ENCODE data around the gene TMED1.

DNA sequence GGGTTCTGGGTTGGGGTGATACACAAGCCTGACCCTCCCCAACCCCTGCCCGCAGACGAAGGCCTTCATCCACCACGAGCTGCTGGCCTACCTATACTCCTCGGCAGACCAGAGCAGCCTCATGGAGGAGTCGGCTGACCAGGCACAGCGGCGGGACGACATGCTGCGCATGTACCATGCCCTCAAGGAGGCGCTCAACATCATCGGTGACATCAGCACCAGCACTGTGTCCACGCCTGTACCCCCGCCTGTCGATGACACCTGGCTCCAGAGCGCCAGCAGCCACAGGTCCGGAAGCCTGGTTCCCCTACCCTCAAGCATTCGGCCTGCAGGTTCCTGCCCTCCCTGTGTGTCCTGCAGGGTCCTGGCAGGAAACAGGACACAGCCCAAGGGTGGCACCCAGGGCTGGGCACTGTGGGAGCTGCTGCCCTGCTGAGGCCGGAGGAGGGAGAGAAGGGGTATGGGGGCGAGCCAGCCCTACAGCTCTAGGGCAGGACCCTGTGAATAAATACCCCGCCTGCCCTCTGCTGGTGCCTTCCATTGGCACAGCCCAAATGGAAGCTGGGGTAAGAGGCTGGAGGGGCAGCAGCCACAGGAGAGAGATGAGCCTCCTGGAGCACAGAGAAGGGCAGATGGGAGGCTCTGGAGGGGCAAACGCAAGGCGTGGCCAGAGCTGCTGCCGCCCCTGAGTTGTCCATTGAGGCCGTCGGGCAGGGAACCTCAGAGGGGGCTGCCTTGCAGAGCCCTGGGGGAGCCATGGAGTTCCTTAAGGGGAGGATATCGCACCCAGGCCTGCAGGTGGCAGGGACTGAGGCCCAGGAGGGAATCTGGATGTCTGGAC is 6.8 kb downstream of the TMED1 start:
- TF ChIP-seq, protein P1, sequence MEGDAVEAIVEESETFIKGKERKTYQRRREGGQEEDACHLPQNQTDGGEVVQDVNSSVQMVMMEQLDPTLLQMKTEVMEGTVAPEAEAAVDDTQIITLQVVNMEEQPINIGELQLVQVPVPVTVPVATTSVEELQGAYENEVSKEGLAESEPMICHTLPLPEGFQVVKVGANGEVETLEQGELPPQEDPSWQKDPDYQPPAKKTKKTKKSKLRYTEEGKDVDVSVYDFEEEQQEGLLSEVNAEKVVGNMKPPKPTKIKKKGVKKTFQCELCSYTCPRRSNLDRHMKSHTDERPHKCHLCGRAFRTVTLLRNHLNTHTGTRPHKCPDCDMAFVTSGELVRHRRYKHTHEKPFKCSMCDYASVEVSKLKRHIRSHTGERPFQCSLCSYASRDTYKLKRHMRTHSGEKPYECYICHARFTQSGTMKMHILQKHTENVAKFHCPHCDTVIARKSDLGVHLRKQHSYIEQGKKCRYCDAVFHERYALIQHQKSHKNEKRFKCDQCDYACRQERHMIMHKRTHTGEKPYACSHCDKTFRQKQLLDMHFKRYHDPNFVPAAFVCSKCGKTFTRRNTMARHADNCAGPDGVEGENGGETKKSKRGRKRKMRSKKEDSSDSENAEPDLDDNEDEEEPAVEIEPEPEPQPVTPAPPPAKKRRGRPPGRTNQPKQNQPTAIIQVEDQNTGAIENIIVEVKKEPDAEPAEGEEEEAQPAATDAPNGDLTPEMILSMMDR (IDR thresholded peaks at IDR 0.05): no peak
- TF ChIP-seq POLR2A (IDR thresholded peaks at IDR 0.05): no peak

Measured in uterus (tissue), 2 donors.